Tibial nerve (tissue), 4 donors: Measurements from ENCODE around the gene TEX44.

Source experiments
- EP300 ChIP-seq, 2 donors: sonication (generic); formaldehyde crosslinking; IDR thresholded peaks; one replicate each; pipeline ENCODE4 v1.6.1; 2017; ENCODE audit warnings: antibody characterized with exemption in 2 of 2, mild to moderate bottlenecking in 1 of 2
- POLR2A ChIP-seq, 2 donors: fragments of 450-650 bp; IDR thresholded peaks; one replicate each; pipeline ENCODE4 v1.6.1; 2017; ENCODE audit warnings: antibody characterized with exemption in 2 of 2, mild to moderate bottlenecking in 2 of 2, moderate library complexity in 2 of 2
- TF ChIP-seq, protein P1 (sequence below), 5 experiments: fragments of 200-600 bp in 3 of 5; fragments of 450-650 bp in 2 of 5; sonication (generic) in 3 of 5; IDR thresholded peaks; one replicate each; pipeline ENCODE4 v1.5.1; 2016 to 2019; ENCODE audit warnings: antibody characterized with exemption in 5 of 5, mild to moderate bottlenecking in 3 of 5, moderate library complexity in 2 of 5

DNA sequence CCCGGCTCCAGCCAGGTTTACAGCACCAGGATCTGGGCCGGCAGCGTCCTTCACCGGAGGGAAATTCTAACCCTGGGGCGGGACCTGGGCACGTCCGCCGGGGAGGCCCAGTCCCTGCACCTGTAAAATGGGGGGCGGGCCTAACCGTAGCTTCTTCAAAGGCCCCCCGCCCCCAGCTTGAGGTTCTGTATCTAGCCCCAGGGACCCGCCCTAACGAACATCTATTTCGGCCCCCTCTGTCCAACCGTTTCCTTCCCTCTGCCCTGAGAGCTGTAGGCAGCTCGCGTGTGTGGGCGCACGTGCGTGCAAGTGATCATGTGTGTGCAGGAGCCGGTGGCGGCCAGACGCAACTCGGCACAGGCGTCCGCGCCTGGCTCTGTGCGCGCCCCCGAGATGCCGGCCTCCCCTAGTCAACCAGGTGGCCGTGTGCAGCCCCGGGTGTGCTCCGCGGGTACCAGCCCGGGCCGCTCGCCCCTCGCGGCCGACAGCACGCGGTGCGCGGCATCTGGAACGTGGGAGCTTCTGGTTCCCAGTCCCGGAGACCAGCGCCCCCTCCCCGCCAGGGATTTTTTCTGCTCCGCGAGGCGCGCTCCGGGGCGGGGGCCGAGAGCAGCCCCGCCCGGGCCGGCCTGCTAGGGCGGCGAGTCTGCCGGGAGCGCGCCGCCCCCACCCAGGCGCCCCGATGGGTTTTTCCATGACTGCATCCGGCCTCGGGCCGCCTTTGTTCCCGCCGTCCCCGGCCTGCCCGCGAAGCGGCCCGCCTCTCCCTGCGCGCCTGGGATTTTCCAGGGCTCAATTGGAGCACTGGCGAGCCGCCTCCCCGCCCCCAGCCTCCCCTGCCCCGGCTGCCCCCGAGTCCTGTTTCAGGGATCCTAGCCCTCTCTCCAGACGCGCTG is 21.2 kb downstream of the TEX44 start:
- TF ChIP-seq, protein P1, sequence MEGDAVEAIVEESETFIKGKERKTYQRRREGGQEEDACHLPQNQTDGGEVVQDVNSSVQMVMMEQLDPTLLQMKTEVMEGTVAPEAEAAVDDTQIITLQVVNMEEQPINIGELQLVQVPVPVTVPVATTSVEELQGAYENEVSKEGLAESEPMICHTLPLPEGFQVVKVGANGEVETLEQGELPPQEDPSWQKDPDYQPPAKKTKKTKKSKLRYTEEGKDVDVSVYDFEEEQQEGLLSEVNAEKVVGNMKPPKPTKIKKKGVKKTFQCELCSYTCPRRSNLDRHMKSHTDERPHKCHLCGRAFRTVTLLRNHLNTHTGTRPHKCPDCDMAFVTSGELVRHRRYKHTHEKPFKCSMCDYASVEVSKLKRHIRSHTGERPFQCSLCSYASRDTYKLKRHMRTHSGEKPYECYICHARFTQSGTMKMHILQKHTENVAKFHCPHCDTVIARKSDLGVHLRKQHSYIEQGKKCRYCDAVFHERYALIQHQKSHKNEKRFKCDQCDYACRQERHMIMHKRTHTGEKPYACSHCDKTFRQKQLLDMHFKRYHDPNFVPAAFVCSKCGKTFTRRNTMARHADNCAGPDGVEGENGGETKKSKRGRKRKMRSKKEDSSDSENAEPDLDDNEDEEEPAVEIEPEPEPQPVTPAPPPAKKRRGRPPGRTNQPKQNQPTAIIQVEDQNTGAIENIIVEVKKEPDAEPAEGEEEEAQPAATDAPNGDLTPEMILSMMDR (IDR thresholded peaks at IDR 0.05), result peak; percentile 11 to 79 (median 41)
- TF ChIP-seq POLR2A (IDR thresholded peaks at IDR 0.05) (peak; percentile 37 to 67), EP300 (IDR thresholded peaks at IDR 0.05) (peak in 1 of 2 donors; percentile 90)
